H1 (cell line): ENCODE measurements around the gene TRIM7. TPM values are rescaled to one million over a fixed set of nuclear protein-coding genes. Genes with fewer than 3 reads are reported as not detected.

ENCODE experiments used
- ASH2L ChIP-seq: fragments of 200-600, 300-600 bp; sonication (generic); IDR thresholded peaks from one replicate; pipeline ENCODE4 v1.7.1; 2017; ENCODE audit warnings: low read length
- SIX5 ChIP-seq: IDR thresholded peaks from 2 replicates; pipeline ENCODE4 v1.6.1; 2011; ENCODE audit warnings: mild to moderate bottlenecking, low read depth, low read length
- SRF ChIP-seq: IDR thresholded peaks from 2 replicates; pipeline ENCODE4 v1.6.1; 2011; ENCODE audit warnings: mild to moderate bottlenecking, low read depth, low read length, moderate library complexity
- polyA plus RNA-seq, 7 experiments: library from polyadenylated mRNA; depleted of rRNA in 3 of 7; stranded (reverse) in 5 of 7; unstranded in 2 of 7; fragments of >200 nt in 5 of 7; fragments of 200-250 nt in 2 of 7; gene quantifications; 1 replicate in 5 of 7; 2 replicates in 1 of 7; 4 replicates in 1 of 7; pipeline versions ENCODE4 v1.2.1 to v1.2.3, GENCODE V29; 2011 to 2013; ENCODE audit warnings: missing spikeins in 2 of 7, mixed read lengths in 2 of 7
- total RNA-seq: library from RNA; stranded (reverse); fragmentation: NEBNext Ultra II Directional; extraction: Animal tissue kit (Norgen Biotek cat#: 25700); gene quantifications from 2 replicates; pipeline ENCODE4 v1.2.1, GENCODE V29; 2021
- TF ChIP-seq, protein P1 (sequence below): fragments of 300-600 bp; sonication (generic); IDR thresholded peaks from 2 replicates; pipeline ENCODE4 v1.7.1; 2012; ENCODE audit warnings: low read length, moderate library complexity, mild to moderate bottlenecking, inconsistent platforms; ENCODE audit not compliant: insufficient replicate concordance

Gene TRIM7
- total and polyA plus RNA-seq, 2 of the 8 experiments (the other 6 are each of a cell fraction or from before 2014, with no cell fraction given): 0.36 to 0.47 TPM

DNA sequence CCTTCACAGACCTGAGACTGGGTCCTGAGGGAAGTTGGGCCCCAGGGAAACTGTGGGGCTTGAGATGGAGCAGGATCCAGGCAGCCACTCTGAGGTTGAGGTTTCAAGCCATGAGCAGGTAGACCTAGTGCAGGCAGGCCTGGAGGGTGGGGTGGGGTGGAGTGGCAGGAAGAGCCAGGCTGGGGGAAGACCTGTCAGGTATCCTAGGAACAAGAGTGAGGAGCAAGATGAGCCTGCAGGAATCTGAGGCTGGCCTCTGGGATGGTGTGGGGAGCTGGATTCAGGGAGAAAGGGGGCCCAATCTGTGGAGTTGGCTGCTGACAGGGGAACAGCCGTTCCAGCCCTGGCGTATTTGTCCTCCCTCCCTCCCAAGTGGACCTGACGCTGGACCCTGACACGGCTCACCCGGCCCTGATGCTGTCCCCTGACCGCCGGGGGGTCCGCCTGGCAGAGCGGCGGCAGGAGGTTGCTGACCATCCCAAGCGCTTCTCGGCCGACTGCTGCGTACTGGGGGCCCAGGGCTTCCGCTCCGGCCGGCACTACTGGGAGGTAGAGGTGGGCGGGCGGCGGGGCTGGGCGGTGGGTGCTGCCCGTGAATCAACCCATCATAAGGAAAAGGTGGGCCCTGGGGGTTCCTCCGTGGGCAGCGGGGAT, 28.9 kb upstream of the TRIM7 start (continued):
- TF ChIP-seq, protein P1, sequence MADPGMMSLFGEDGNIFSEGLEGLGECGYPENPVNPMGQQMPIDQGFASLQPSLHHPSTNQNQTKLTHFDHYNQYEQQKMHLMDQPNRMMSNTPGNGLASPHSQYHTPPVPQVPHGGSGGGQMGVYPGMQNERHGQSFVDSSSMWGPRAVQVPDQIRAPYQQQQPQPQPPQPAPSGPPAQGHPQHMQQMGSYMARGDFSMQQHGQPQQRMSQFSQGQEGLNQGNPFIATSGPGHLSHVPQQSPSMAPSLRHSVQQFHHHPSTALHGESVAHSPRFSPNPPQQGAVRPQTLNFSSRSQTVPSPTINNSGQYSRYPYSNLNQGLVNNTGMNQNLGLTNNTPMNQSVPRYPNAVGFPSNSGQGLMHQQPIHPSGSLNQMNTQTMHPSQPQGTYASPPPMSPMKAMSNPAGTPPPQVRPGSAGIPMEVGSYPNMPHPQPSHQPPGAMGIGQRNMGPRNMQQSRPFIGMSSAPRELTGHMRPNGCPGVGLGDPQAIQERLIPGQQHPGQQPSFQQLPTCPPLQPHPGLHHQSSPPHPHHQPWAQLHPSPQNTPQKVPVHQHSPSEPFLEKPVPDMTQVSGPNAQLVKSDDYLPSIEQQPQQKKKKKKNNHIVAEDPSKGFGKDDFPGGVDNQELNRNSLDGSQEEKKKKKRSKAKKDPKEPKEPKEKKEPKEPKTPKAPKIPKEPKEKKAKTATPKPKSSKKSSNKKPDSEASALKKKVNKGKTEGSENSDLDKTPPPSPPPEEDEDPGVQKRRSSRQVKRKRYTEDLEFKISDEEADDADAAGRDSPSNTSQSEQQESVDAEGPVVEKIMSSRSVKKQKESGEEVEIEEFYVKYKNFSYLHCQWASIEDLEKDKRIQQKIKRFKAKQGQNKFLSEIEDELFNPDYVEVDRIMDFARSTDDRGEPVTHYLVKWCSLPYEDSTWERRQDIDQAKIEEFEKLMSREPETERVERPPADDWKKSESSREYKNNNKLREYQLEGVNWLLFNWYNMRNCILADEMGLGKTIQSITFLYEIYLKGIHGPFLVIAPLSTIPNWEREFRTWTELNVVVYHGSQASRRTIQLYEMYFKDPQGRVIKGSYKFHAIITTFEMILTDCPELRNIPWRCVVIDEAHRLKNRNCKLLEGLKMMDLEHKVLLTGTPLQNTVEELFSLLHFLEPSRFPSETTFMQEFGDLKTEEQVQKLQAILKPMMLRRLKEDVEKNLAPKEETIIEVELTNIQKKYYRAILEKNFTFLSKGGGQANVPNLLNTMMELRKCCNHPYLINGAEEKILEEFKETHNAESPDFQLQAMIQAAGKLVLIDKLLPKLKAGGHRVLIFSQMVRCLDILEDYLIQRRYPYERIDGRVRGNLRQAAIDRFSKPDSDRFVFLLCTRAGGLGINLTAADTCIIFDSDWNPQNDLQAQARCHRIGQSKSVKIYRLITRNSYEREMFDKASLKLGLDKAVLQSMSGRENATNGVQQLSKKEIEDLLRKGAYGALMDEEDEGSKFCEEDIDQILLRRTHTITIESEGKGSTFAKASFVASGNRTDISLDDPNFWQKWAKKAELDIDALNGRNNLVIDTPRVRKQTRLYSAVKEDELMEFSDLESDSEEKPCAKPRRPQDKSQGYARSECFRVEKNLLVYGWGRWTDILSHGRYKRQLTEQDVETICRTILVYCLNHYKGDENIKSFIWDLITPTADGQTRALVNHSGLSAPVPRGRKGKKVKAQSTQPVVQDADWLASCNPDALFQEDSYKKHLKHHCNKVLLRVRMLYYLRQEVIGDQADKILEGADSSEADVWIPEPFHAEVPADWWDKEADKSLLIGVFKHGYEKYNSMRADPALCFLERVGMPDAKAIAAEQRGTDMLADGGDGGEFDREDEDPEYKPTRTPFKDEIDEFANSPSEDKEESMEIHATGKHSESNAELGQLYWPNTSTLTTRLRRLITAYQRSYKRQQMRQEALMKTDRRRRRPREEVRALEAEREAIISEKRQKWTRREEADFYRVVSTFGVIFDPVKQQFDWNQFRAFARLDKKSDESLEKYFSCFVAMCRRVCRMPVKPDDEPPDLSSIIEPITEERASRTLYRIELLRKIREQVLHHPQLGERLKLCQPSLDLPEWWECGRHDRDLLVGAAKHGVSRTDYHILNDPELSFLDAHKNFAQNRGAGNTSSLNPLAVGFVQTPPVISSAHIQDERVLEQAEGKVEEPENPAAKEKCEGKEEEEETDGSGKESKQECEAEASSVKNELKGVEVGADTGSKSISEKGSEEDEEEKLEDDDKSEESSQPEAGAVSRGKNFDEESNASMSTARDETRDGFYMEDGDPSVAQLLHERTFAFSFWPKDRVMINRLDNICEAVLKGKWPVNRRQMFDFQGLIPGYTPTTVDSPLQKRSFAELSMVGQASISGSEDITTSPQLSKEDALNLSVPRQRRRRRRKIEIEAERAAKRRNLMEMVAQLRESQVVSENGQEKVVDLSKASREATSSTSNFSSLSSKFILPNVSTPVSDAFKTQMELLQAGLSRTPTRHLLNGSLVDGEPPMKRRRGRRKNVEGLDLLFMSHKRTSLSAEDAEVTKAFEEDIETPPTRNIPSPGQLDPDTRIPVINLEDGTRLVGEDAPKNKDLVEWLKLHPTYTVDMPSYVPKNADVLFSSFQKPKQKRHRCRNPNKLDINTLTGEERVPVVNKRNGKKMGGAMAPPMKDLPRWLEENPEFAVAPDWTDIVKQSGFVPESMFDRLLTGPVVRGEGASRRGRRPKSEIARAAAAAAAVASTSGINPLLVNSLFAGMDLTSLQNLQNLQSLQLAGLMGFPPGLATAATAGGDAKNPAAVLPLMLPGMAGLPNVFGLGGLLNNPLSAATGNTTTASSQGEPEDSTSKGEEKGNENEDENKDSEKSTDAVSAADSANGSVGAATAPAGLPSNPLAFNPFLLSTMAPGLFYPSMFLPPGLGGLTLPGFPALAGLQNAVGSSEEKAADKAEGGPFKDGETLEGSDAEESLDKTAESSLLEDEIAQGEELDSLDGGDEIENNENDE: no peak
- no peak for TF ChIP-seq SIX5
- TF ChIP-seq SRF: no peak
- no peak for TF ChIP-seq ASH2L
- TF ChIP-seq, all 59 proteins: peak for 1
